ENCODE data around the gene KHDC4. TPM values are rescaled to one million over a fixed set of nuclear protein-coding genes. Genes with fewer than 3 reads are reported as not detected.

KHDC4 gene
- total RNA-seq, 1 donor from 2014 or later, result 47.6 TPM

GRCh38 chr1:155880251-155880650 is 54.0 kb downstream of the KHDC4 start:
- no peaks in the 10 kb centered on the region for H3K4me1 ChIP-seq
- H3K36me3 ChIP-seq, result peaks cover 0 to 12% of the 10 kb centered on the region in 2 donors
- H3K27ac ChIP-seq, result no peak overlapping the region
- no peak for DNase-seq (ENCODE audit: extremely low spot score in 2 of 2)
- no peaks in the 10 kb centered on the region for H3K9me3 ChIP-seq
- H3K4me3 ChIP-seq, result no peak overlapping the region
- intact Hi-C loops (cut with DNase I), result no loop called here
- no peak for TF ChIP-seq CTCF (IDR thresholded peaks at IDR 0.05)
- no peak for TF ChIP-seq POLR2AphosphoS5 (IDR thresholded peaks at IDR 0.05; ENCODE audit: insufficient read depth in 1 of 2, low read depth in 1 of 2)
- TF ChIP-seq POLR2A (IDR thresholded peaks at IDR 0.05), result no peak
- no peaks in the 10 kb centered on the region for H3K27me3 ChIP-seq

GRCh38 chr1:155877945-155878344 is 56.3 kb downstream of the KHDC4 start:
- no peaks in the 10 kb centered on the region for H3K27me3 ChIP-seq
- H3K4me3 ChIP-seq, result no peak overlapping the region
- H3K4me1 ChIP-seq, result peaks cover 10% of the 10 kb centered on the region
- H3K36me3 ChIP-seq, result peaks cover 0 to 12% of the 10 kb centered on the region in 2 donors
- intact Hi-C loops (cut with DNase I), result no loop called here
- TF ChIP-seq POLR2A (IDR thresholded peaks at IDR 0.05), result no peak
- no peak for TF ChIP-seq POLR2AphosphoS5 (IDR thresholded peaks at IDR 0.05; ENCODE audit: insufficient read depth in 1 of 2, low read depth in 1 of 2)
- TF ChIP-seq CTCF (IDR thresholded peaks at IDR 0.05), result no peak
- no peaks in the 10 kb centered on the region for H3K9me3 ChIP-seq
- no peak for DNase-seq (ENCODE audit: extremely low spot score in 2 of 2)
- no peak overlapping the region for H3K27ac ChIP-seq

GRCh38 chr1:155873860-155874259 is 60.4 kb downstream of the KHDC4 start:
- intact Hi-C loops (cut with DNase I), result no loop called here
- Histone ChIP-seq H3K9me3 (no peaks in the 10 kb centered on the region), H3K27me3 (no peaks in the 10 kb centered on the region), H3K27ac (no peak overlapping the region), H3K4me1 (peaks cover 10% of the 10 kb centered on the region), H3K36me3 (no peaks in the 10 kb centered on the region), H3K4me3 (no peak overlapping the region)
- DNase-seq (ENCODE audit: extremely low spot score in 2 of 2), result no peak
- no peak for TF ChIP-seq POLR2A (IDR thresholded peaks at IDR 0.05)

GRCh38 chr1:155872527-155872926 is 61.7 kb downstream of the KHDC4 start:
- no peak overlapping the region for H3K4me3 ChIP-seq
- no peaks in the 10 kb centered on the region for H3K9me3 ChIP-seq
- no peak for DNase-seq (ENCODE audit: extremely low spot score in 2 of 2)
- TF ChIP-seq POLR2A (IDR thresholded peaks at IDR 0.05) (no peak), CTCF (IDR thresholded peaks at IDR 0.05) (no peak), POLR2AphosphoS5 (IDR thresholded peaks at IDR 0.05; ENCODE audit: insufficient read depth in 1 of 2, low read depth in 1 of 2) (no peak)
- intact Hi-C loops (cut with DNase I), result no loop called here
- no peaks in the 10 kb centered on the region for H3K36me3 ChIP-seq
- H3K27ac ChIP-seq, result no peak overlapping the region
- no peaks in the 10 kb centered on the region for H3K27me3 ChIP-seq
- H3K4me1 ChIP-seq, result peaks cover 10% of the 10 kb centered on the region

GRCh38 chr1:155871390-155871789 is 62.8 kb downstream of the KHDC4 start:
- Histone ChIP-seq H3K36me3 (no peaks in the 10 kb centered on the region), H3K4me1 (peaks cover 10% of the 10 kb centered on the region), H3K27ac (no peak overlapping the region), H3K9me3 (no peaks in the 10 kb centered on the region), H3K4me3 (no peak overlapping the region), H3K27me3 (no peaks in the 10 kb centered on the region)
- DNase-seq (ENCODE audit: extremely low spot score in 2 of 2), result no peak
- no peak for TF ChIP-seq POLR2AphosphoS5 (IDR thresholded peaks at IDR 0.05; ENCODE audit: insufficient read depth in 1 of 2, low read depth in 1 of 2)
- TF ChIP-seq POLR2A (IDR thresholded peaks at IDR 0.05), result no peak
- TF ChIP-seq CTCF (IDR thresholded peaks at IDR 0.05), result no peak
- intact Hi-C loops (cut with DNase I), result no loop called here

GRCh38 chr1:155867766-155868165 is 66.4 kb downstream of the KHDC4 start:
- Histone ChIP-seq H3K4me3 (no peak overlapping the region), H3K4me1 (no peaks in the 10 kb centered on the region), H3K36me3 (no peaks in the 10 kb centered on the region), H3K27ac (no peak overlapping the region), H3K9me3 (no peaks in the 10 kb centered on the region), H3K27me3 (no peaks in the 10 kb centered on the region)
- DNase-seq (ENCODE audit: extremely low spot score in 2 of 2), result no peak
- TF ChIP-seq POLR2A (IDR thresholded peaks at IDR 0.05), result no peak
- TF ChIP-seq CTCF (IDR thresholded peaks at IDR 0.05), result no peak
- TF ChIP-seq POLR2AphosphoS5 (IDR thresholded peaks at IDR 0.05; ENCODE audit: insufficient read depth in 1 of 2, low read depth in 1 of 2), result no peak
- intact Hi-C loops (cut with DNase I), result no loop called here

All from vagina (tissue), 2 donors.